Measurements from ENCODE around the gene TNFRSF21. TPM values are rescaled to one million over a fixed set of nuclear protein-coding genes. Genes with fewer than 3 reads are reported as not detected.

TNFRSF21 gene
- total and polyA plus RNA-seq, 10 of the 15 experiments (the other 5 are each of a cell fraction or from before 2014, with no cell fraction given), result 0.09 to 1.0 (median 0.27) TPM

GRCh38 chr6:47241742-47242482 is 67.8 kb downstream of the TNFRSF21 start:
- peak overlapping the region; percentile 10; the same call in 1 of the 2 replicates for H3K4me2 ChIP-seq (ENCODE audit: control insufficient read depth, insufficient read depth)
- no peak overlapping the region; the same call in none of the 2 replicates for H2AFZ ChIP-seq (ENCODE audit: control insufficient read depth, low read depth, low read length)
- peak; percentile 6; the same call in 1 of the 3 replicates for ATAC-seq
- H3K9me3 ChIP-seq (replicated peaks; ENCODE audit: control insufficient read depth, insufficient read depth, low read length), result no peaks in the 10 kb centered on the region
- peak overlapping the region; percentile 60 for H3K27ac ChIP-seq (ENCODE audit: control insufficient read depth, insufficient read depth)
- intact Hi-C loops (cut with micrococcal nuclease; ENCODE audit: unreplicated experiment), result loop anchor here (2.0 kb wide), 1 partner anchor 41 kb away; no protein-coding TSS in a partner anchor
- no peak overlapping the region for H3K4me3 ChIP-seq
- 29% methylated on average over 4 of the region's 4 CpGs for WGBS (ENCODE audit: insufficient coverage, insufficient replicate concordance, low lambda C conversion rate, missing lambda C conversion rate)
- CTCF ChIA-PET, result interaction anchor here (0.8 to 1.4 kb wide), 5 partner anchors 10 to 389 kb away, joined by 3 to 5 read pairs (median 4); no protein-coding TSS in a partner anchor
- no TSS peak for BruUV-seq (replicated peaks)
- H3K79me2 ChIP-seq (ENCODE audit: control insufficient read depth, insufficient read depth, low read length), result no peaks in the 10 kb centered on the region
- no peak for FAIRE-seq
- peaks cover 21% of the 10 kb centered on the region for H3K4me1 ChIP-seq (ENCODE audit: control insufficient read depth, insufficient read depth, low read length)
- no peaks in the 10 kb centered on the region for H3K36me3 ChIP-seq (ENCODE audit: control insufficient read depth in 2 of 2, insufficient read depth in 2 of 2, low read length in 1 of 2)
- no peaks in the 10 kb centered on the region for H4K20me1 ChIP-seq (ENCODE audit: control insufficient read depth, insufficient read depth)
- RAD21 ChIA-PET (ENCODE audit: unreplicated experiment), result interaction anchor here (0.6 to 1.7 kb wide), 10 partner anchors 11 to 492 kb away, joined by 3 to 8 read pairs (median 4); no protein-coding TSS in a partner anchor
- H3K9ac ChIP-seq (ENCODE audit: control insufficient read depth, insufficient read depth, low read length), result peak overlapping the region; percentile 19; the same call in 1 of the 2 replicates
- POLR2A ChIA-PET, result interaction anchor here (1.1 kb wide), 1 partner anchor 9 kb away, joined by 5 read pairs; no protein-coding TSS in a partner anchor
- in situ Hi-C loops (cut with MboI), result no loop called here
- no peak for DNase-seq (ENCODE audit: low read depth, low spot score)
- TF ChIP-seq, protein P1, sequence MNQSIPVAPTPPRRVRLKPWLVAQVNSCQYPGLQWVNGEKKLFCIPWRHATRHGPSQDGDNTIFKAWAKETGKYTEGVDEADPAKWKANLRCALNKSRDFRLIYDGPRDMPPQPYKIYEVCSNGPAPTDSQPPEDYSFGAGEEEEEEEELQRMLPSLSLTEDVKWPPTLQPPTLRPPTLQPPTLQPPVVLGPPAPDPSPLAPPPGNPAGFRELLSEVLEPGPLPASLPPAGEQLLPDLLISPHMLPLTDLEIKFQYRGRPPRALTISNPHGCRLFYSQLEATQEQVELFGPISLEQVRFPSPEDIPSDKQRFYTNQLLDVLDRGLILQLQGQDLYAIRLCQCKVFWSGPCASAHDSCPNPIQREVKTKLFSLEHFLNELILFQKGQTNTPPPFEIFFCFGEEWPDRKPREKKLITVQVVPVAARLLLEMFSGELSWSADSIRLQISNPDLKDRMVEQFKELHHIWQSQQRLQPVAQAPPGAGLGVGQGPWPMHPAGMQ (IDR thresholded peaks at IDR 0.05; ENCODE audit: borderline replicate concordance), result no peak
- TF ChIP-seq BACH1 (IDR thresholded peaks at IDR 0.05; ENCODE audit: borderline replicate concordance) (no peak), ZNF622 (IDR thresholded peaks at IDR 0.05) (no peak)
- no peaks in the 10 kb centered on the region for H3K27me3 ChIP-seq (replicated peaks in 1 of 2; ENCODE audit: control insufficient read depth in 2 of 2, insufficient read depth in 2 of 2, low read length in 1 of 2)
- SMC1A ChIA-PET (ENCODE audit: uncharacterized antibody, unreplicated experiment), result interaction anchor here (0.6 to 1.6 kb wide), 11 partner anchors 8 to 143 kb away, joined by 3 to 4 read pairs (median 3); no protein-coding TSS in a partner anchor
